Measurements from ENCODE around the gene ATP12A. TPM values are rescaled to one million over a fixed set of nuclear protein-coding genes. Genes with fewer than 3 reads are reported as not detected.

Gene ATP12A
- total RNA-seq, 1 donor = not detected

DNA sequence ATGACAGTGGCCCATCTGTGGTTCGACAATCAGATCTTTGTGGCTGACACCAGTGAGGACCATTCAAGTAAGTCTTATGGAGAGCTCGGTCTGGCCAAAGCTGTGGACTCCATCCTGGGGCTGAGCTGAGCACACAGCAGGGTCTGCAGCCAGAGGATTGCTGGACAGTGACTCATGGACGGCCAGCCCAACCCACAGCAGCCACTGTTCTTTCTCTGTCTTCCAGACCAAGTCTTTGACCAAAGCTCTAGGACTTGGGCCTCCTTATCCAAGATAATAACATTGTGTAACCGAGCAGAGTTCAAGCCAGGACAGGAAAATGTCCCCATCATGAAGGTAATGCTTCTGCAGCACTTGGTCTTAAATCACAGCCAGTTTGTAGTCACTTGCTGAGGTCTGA is 12.4 kb downstream of the ATP12A start:
- TF ChIP-seq, protein P1, sequence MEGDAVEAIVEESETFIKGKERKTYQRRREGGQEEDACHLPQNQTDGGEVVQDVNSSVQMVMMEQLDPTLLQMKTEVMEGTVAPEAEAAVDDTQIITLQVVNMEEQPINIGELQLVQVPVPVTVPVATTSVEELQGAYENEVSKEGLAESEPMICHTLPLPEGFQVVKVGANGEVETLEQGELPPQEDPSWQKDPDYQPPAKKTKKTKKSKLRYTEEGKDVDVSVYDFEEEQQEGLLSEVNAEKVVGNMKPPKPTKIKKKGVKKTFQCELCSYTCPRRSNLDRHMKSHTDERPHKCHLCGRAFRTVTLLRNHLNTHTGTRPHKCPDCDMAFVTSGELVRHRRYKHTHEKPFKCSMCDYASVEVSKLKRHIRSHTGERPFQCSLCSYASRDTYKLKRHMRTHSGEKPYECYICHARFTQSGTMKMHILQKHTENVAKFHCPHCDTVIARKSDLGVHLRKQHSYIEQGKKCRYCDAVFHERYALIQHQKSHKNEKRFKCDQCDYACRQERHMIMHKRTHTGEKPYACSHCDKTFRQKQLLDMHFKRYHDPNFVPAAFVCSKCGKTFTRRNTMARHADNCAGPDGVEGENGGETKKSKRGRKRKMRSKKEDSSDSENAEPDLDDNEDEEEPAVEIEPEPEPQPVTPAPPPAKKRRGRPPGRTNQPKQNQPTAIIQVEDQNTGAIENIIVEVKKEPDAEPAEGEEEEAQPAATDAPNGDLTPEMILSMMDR (IDR thresholded peaks at IDR 0.05; ENCODE audit: insufficient read depth, low read length) = no peak
- DNase-seq (ENCODE audit: low read depth) = peak; percentile 70
- no peak overlapping the region for H3K4me3 ChIP-seq (ENCODE audit: low read depth, low read length)

DNA sequence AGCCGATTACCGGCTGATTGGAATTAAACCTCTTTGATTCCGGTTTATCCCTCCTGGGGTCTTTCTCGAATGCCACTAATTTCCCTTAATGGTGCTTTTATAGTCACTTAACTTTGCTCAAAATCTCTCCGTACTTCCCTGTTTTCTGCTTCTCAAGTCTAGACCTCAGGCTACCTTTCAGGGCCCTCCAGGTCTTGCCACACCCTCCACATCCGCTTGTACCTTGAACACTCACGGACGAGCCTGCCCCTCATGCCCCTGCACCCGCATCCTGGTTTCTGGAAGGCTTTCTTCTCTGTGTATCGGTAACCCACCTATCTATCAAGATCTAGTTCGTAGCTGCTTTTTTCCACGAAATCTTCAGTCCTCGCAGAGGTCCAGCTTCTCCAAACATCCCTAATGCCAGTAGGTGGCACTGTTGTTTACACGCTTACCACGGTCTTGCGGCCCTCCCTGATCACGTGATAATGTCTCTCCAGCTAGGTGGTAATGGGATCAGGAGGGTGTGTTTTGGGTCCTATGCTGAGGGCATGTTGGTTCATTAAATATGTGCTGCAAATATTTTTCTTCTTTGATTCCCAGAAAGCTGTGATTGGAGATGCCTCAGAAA is 13.8 kb downstream of the ATP12A start:
- TF ChIP-seq, protein P1 (IDR thresholded peaks at IDR 0.05; ENCODE audit: insufficient read depth, low read length) = peak; percentile 55
- peak; percentile 46 for DNase-seq (ENCODE audit: low read depth)

GRCh38 chr13:24694907-24695306 is 14.7 kb downstream of the ATP12A start:
- TF ChIP-seq, protein P1 (IDR thresholded peaks at IDR 0.05; ENCODE audit: insufficient read depth, low read length) = no peak
- H3K4me3 ChIP-seq (ENCODE audit: low read depth, low read length) = no peak overlapping the region
- DNase-seq (ENCODE audit: low read depth) = no peak

More for the DNA sequence above, 13.8 kb downstream of the ATP12A start:
- H3K4me3 ChIP-seq (ENCODE audit: low read depth, low read length) = no peak overlapping the region

DNA sequence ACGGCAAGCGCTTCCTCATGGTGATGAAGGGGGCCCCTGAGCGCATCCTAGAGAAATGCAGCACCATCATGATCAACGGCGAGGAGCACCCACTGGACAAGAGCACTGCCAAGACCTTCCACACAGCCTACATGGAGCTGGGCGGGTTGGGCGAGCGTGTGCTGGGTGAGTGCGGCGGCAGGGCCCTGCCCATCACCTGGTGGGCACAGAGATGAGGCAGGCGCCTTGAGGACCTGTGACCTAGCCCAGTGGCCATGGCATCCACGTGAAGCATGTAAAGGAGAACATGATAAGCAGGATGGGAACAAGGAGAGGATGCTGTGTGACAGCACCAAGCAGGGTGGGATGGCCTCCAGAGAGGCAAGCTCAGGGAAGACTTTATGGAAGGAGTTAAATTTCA is 18.5 kb downstream of the ATP12A start:
- no peak overlapping the region for H3K4me3 ChIP-seq (ENCODE audit: low read depth, low read length)
- DNase-seq (ENCODE audit: low read depth) = no peak
- TF ChIP-seq, protein P1 (IDR thresholded peaks at IDR 0.05; ENCODE audit: insufficient read depth, low read length) = no peak

DNA sequence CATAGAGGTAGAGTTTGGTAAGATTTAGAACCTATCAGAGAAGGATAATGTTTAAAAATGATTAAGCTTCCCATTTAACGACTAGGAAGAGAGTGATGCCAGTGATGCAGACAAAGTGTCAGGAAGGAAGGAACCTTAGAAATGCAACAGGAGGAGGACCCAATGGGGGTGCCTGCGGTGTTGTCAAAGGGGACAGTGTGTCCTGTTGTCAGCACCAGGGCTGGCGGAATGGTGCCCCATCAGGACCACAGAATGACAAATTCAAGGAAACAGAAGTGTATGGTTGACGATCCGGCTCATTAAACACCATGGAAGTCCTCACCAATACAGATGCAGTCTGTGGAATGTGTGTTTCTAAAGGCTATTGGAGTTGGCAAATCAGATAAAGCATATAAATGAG is 19.3 kb downstream of the ATP12A start:
- DNase-seq (ENCODE audit: low read depth) = no peak
- TF ChIP-seq, protein P1 (IDR thresholded peaks at IDR 0.05; ENCODE audit: insufficient read depth, low read length) = no peak
- H3K4me3 ChIP-seq (ENCODE audit: low read depth, low read length) = no peak overlapping the region

DNA sequence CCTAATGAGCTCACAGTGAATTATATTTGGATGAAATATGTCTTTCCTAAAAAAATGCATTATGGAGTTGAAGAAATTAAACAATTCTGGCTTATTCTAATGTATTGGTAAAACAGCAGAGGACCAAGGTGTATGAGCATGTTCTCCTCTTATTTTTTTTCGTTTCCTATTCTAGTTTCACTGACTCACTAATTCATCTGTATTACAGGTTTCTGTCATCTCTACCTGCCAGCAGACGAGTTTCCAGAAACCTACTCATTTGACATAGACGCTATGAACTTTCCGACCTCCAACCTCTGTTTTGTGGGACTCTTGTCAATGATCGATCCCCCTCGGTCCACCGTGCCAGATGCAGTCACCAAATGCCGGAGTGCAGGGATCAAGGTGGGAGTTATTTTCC is 20.3 kb downstream of the ATP12A start:
- no peak for DNase-seq (ENCODE audit: low read depth)
- H3K4me3 ChIP-seq (ENCODE audit: low read depth, low read length) = no peak overlapping the region
- TF ChIP-seq, protein P1 (IDR thresholded peaks at IDR 0.05; ENCODE audit: insufficient read depth, low read length) = no peak
